Measurements from ENCODE around the gene STEEP1.

The STEEP1 gene

GRCh38 chrX:119488749-119489148 lies 76.5 kb downstream of the STEEP1 start:
- DNase-seq (ENCODE audit: low read depth in 2 of 2): no peak
